GM12878 (cell line): ENCODE results near the gene NIPA2. TPM values are rescaled to one million over a fixed set of nuclear protein-coding genes. Genes with fewer than 3 reads are reported as not detected.

Source experiments
- ATAC-seq: fragments of 200-7000 bp; cut with Tn5 transposase; 3 replicates; pipeline ENCODE4 v1.9.1; 2020; ENCODE audit warnings: mild to moderate bottlenecking, moderate library complexity
- BruUV-seq: library from RNA; stranded (reverse); fragments of 400-500 nt; replicated peaks from 2 replicates; lab custom pipeline; 2021; lab: Mats Ljungman, UMichigan
- CTCF ChIA-PET: fragments of 300-600 bp; sonication (Branson Sonifier 250); formaldehyde crosslinking; extraction: SDS; loops from one replicate; lab custom pipeline; 2021; ENCODE audit warnings: inconsistent platforms; lab: Yijun Ruan, JAX
- POLR2A ChIA-PET: fragments of 350-600 bp; formaldehyde crosslinking; extraction: SDS; loops from one replicate; lab custom pipeline; 2021; ENCODE audit warnings: inconsistent platforms; lab: Charles Lee
- RAD21 ChIA-PET: fragments of 300-600 bp; sonication (Branson Sonifier 250); formaldehyde crosslinking; loops from one replicate; lab custom pipeline; 2023; ENCODE audit warnings: antibody characterized with exemption; ENCODE audit not compliant: unreplicated experiment; lab: Charles Lee
- SMC1A ChIA-PET: fragments of 300-600 bp; sonication (Branson Sonifier 250); formaldehyde crosslinking; loops from one replicate; lab custom pipeline; 2023; ENCODE audit not compliant: unreplicated experiment, uncharacterized antibody; lab: Charles Lee
- DNase-seq: peaks from one replicate; pipeline ENCODE4 v3.0.0-alpha.2; 2011; ENCODE audit warnings: low read depth, low spot score
- FAIRE-seq: peaks from 3 replicates; lab custom pipeline; 2011; peaks lifted over from hg19 to GRCh38; lab: Jason Lieb, UNC
- H2AFZ ChIP-seq: 2 replicates; pipeline ENCODE4 v1.6.0; 2011; ENCODE audit warnings: low read depth, low read length, control low read depth; ENCODE audit not compliant: control insufficient read depth
- H3K27ac ChIP-seq: 2 replicates; pipeline ENCODE4 v1.5.1; 2011; ENCODE audit warnings: control low read depth; ENCODE audit not compliant: control insufficient read depth, insufficient read depth
- H3K27me3 ChIP-seq, 2 experiments: replicated peaks in 1 of 2; 2 replicates each; pipeline versions ENCODE4 v1.6.0 to v1.6.1; 2011; ENCODE audit warnings: low read length in 1 of 2; ENCODE audit not compliant: control insufficient read depth in 2 of 2, insufficient read depth in 2 of 2
- H3K36me3 ChIP-seq, 2 experiments: 2 replicates each; pipeline ENCODE4 v1.5.1; 2011; ENCODE audit warnings: low read length in 1 of 2; ENCODE audit not compliant: control insufficient read depth in 2 of 2, insufficient read depth in 2 of 2
- H3K4me1 ChIP-seq: 2 replicates; pipeline ENCODE4 v1.6.1; 2011; ENCODE audit warnings: mild to moderate bottlenecking, low read length, moderate library complexity, mixed read lengths; ENCODE audit not compliant: control insufficient read depth, insufficient read depth
- H3K4me2 ChIP-seq: 2 replicates; pipeline ENCODE4 v1.6.0; 2011; ENCODE audit warnings: control low read depth; ENCODE audit not compliant: control insufficient read depth, insufficient read depth
- H3K4me3 ChIP-seq: fragments of 200-600 bp; sonication (generic); 2 replicates; pipeline ENCODE4 v1.5.1; 2016
- H3K79me2 ChIP-seq: 2 replicates; pipeline ENCODE4 v1.6.0; 2011; ENCODE audit warnings: low read length; ENCODE audit not compliant: control insufficient read depth, insufficient read depth
- H3K9ac ChIP-seq: 2 replicates; pipeline ENCODE4 v1.8.0; 2011; ENCODE audit warnings: low read length, control low read depth, mixed read lengths; ENCODE audit not compliant: control insufficient read depth, insufficient read depth
- H3K9me3 ChIP-seq: replicated peaks from 3 replicates; pipeline ENCODE4 v1.5.1; 2011; ENCODE audit warnings: mild to moderate bottlenecking, low read length; ENCODE audit not compliant: control insufficient read depth, insufficient read depth
- H4K20me1 ChIP-seq: 2 replicates; pipeline ENCODE4 v1.6.0; 2011; ENCODE audit not compliant: control insufficient read depth, insufficient read depth
- ATF3 ChIP-seq: IDR thresholded peaks from 2 replicates; pipeline ENCODE4 v1.6.1; 2011; ENCODE audit warnings: low read depth, mild to moderate bottlenecking, low read length, moderate library complexity, borderline replicate concordance; ENCODE audit errors: extremely low read depth
- E2F8 ChIP-seq: fragments of 450-650 bp; IDR thresholded peaks from 2 replicates; pipeline ENCODE4 v1.6.1; 2018; ENCODE audit warnings: mild to moderate bottlenecking, low read depth, moderate library complexity; ENCODE audit not compliant: partially characterized antibody
- POLR2A ChIP-seq: IDR thresholded peaks from 2 replicates; pipeline ENCODE4 v1.6.1; 2011; ENCODE audit warnings: low read depth, mild to moderate bottlenecking, low read length
- RELB ChIP-seq: fragments of 450-650 bp; IDR thresholded peaks from 2 replicates; pipeline ENCODE4 v1.6.1; 2017; ENCODE audit warnings: low read depth, mild to moderate bottlenecking, moderate library complexity
- SMAD1 ChIP-seq: fragments of 450-650 bp; IDR thresholded peaks from 2 replicates; pipeline ENCODE4 v1.6.1; 2018; ENCODE audit warnings: mild to moderate bottlenecking, low read depth; ENCODE audit not compliant: partially characterized antibody
- WGBS: methylation state at CpG from one replicate; pipeline ENCODE4 v1.1.6; 2016; ENCODE audit warnings: low lambda C conversion rate; ENCODE audit not compliant: insufficient replicate concordance, insufficient coverage; ENCODE audit errors: missing lambda C conversion rate; 5-methylcytosine and 5-hydroxymethylcytosine counted together
- in situ Hi-C: fragments of 300-500 bp; cut with MboI; formaldehyde crosslinking; loops from 9 replicates; pipeline ENCODE4 v1.14.3; 2018; ENCODE audit warnings: mixed read lengths
- intact Hi-C: fragments of 100-400 bp; cut with micrococcal nuclease; formaldehyde crosslinking; loops from one replicate; pipeline ENCODE4 v1.14.2; 2022; ENCODE audit not compliant: unreplicated experiment
- polyA plus RNA-seq, 11 experiments: library from polyadenylated mRNA; depleted of rRNA in 4 of 11; unstranded in 6 of 11; stranded (reverse) in 5 of 11; fragments of >200 nt; fragmentation: Nextera tagmentation in 4 of 11; fragmentation: Illumina TruSeq in 1 of 11; extraction: Ambion mirVana in 4 of 11; extraction: Trizol in 1 of 11; gene quantifications; 1 replicate in 1 of 11; 2 replicates in 10 of 11; pipeline versions ENCODE4 v1.2.1 to v1.2.3, GENCODE V29; 2011 to 2016; ENCODE audit warnings: inconsistent platforms in 2 of 11, missing spikeins in 2 of 11, low read depth in 1 of 11
- total RNA-seq, 4 experiments: library from RNA; depleted of rRNA in 3 of 4; stranded (reverse); fragments of >200 nt in 3 of 4; fragmentation: Illumina TruSeq in 1 of 4; extraction: Trizol in 1 of 4; gene quantifications; 2 replicates each; pipeline versions ENCODE4 v1.2.1 to v1.2.3, GENCODE V29; 2013 to 2021

Gene NIPA2
- total and polyA plus RNA-seq, 10 of the 15 experiments (the other 5 are each of a cell fraction or from before 2014, with no cell fraction given): 24.4 to 159 (median 96.5) TPM

DNA sequence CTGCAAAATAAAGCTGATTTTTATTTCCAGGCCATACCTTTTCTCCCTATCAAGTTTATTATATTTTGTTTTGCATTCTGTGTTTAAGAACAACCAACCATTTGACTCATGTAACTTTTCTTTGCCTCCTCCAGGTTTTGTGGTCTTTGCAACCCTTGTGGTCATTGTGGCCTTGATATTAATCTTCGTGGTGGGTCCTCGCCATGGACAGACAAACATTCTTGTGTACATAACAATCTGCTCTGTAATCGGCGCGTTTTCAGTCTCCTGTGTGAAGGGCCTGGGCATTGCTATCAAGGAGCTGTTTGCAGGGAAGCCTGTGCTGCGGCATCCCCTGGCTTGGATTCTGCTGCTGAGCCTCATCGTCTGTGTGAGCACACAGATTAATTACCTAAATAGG lies 27.6 kb downstream of the NIPA2 start (continued):
- TF ChIP-seq E2F8 (no peak), SMAD1 (no peak)

DNA sequence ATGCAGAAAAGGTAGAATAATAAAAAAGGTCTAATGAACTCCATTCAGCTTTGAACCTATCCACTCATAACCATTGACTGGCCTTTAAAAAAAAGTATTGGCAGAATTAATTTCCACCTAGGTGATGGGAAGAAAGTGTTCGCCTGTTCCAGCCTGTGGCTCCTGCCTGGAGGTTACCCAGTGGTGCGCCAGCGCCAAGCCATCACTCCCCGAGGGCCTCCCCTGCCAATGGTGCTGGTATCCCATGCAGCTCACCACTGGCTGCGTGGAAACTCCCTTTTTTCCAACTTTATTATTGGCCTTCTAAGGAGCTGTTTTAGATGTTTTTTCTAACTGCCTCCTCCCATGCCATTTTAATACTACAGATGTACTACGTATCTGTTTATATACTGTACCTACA lies 29.4 kb downstream of the NIPA2 start:
- TF ChIP-seq RELB: no peak
- 0 out of 2 replicates have a peak, but pooled peaks have one; percentile 39 for TF ChIP-seq POLR2A
- TF ChIP-seq ATF3: no peak
- intact Hi-C loops: no loop called here
- DNase-seq (no peak), FAIRE-seq (no peak), ATAC-seq (no peak)
- SMC1A ChIA-PET: interaction anchor here (1.0 to 1.5 kb wide), 4 partner anchors 11 to 28 kb away, joined by 3 to 5 read pairs (median 4); no protein-coding TSS in a partner anchor
- Histone ChIP-seq H3K27me3 (no peaks in the 10 kb centered on the region), H4K20me1 (no peaks in the 10 kb centered on the region; the same call in 1 of the 2 replicates), H3K4me3 (no peak overlapping the region), H3K36me3 (peaks cover 20 to 67% of the 10 kb centered on the region in 2 experiments), H3K9ac (no peak overlapping the region), H3K79me2 (no peaks in the 10 kb centered on the region; the same call in 1 of the 2 replicates), H3K4me1 (no peaks in the 10 kb centered on the region), H3K9me3 (no peaks in the 10 kb centered on the region), H2AFZ (no peak overlapping the region), H3K4me2 (no peak overlapping the region), H3K27ac (no peak overlapping the region)
- WGBS: 93% methylated on average over 6 of the region's 6 CpGs
- in situ Hi-C loops: no loop called here
- POLR2A ChIA-PET: interaction anchor here (0.6 kb wide), 1 partner anchor 52 kb away, joined by 6 read pairs; no protein-coding TSS in a partner anchor
- CTCF ChIA-PET: no interaction called here
- RAD21 ChIA-PET: interaction anchor here (1.1 kb wide), 1 partner anchor 71 kb away, joined by 3 read pairs; no protein-coding TSS in a partner anchor
- no TSS peak for BruUV-seq
